HL-60 (cell line): Measurements from ENCODE around the gene SPATA16.

Experiments used
- DNase-seq, 2 experiments: peaks; one replicate each; pipeline ENCODE4 v3.0.0-alpha.2; 2010 to 2020; ENCODE audit warnings: low read depth in 1 of 2, low spot score in 1 of 2
- H3K27ac ChIP-seq: fragments of 250-450 bp; sonication (Bioruptor Pico); replicated peaks from 2 replicates; pipeline ENCODE4 v1.5.1; 2020; ENCODE audit warnings: mild to moderate bottlenecking, moderate library complexity
- H3K27me3 ChIP-seq: fragments of 250-450 bp; sonication (Bioruptor Pico); 2 replicates; pipeline ENCODE4 v1.5.1; 2021; ENCODE audit warnings: mild to moderate bottlenecking, moderate library complexity; ENCODE audit not compliant: insufficient read depth, poor library complexity, severe bottlenecking
- H3K4me3 ChIP-seq: replicated peaks from 2 replicates; pipeline ENCODE4 v1.5.1; 2011; ENCODE audit warnings: mild to moderate bottlenecking, control low read depth, low read length; ENCODE audit not compliant: insufficient read depth
- GABPA ChIP-seq: IDR thresholded peaks from 2 replicates; pipeline ENCODE4 v1.6.1; 2012; ENCODE audit warnings: low read depth
- POLR2AphosphoS5 ChIP-seq: IDR thresholded peaks from 2 replicates; pipeline ENCODE4 v1.6.1; 2012; ENCODE audit warnings: low read depth
- REST ChIP-seq: IDR thresholded peaks from 2 replicates; pipeline ENCODE4 v1.6.1; 2012; ENCODE audit warnings: low read depth; ENCODE audit not compliant: insufficient replicate concordance
- SPI1 ChIP-seq: IDR thresholded peaks from 2 replicates; pipeline ENCODE4 v1.6.1; 2012; ENCODE audit warnings: low read depth, mild to moderate bottlenecking, borderline replicate concordance
- TF ChIP-seq, protein P1 (sequence below): IDR thresholded peaks from one replicate; pipeline ENCODE4 v1.5.1; 2011; ENCODE audit warnings: low read length, control low read depth, inconsistent platforms; ENCODE audit not compliant: insufficient read depth

SPATA16 gene

GRCh38 chr3:173098959-173099358 lies 42.1 kb downstream of the SPATA16 start:
- DNase-seq = no peak
- TF ChIP-seq REST = no peak
- TF ChIP-seq, protein P1, sequence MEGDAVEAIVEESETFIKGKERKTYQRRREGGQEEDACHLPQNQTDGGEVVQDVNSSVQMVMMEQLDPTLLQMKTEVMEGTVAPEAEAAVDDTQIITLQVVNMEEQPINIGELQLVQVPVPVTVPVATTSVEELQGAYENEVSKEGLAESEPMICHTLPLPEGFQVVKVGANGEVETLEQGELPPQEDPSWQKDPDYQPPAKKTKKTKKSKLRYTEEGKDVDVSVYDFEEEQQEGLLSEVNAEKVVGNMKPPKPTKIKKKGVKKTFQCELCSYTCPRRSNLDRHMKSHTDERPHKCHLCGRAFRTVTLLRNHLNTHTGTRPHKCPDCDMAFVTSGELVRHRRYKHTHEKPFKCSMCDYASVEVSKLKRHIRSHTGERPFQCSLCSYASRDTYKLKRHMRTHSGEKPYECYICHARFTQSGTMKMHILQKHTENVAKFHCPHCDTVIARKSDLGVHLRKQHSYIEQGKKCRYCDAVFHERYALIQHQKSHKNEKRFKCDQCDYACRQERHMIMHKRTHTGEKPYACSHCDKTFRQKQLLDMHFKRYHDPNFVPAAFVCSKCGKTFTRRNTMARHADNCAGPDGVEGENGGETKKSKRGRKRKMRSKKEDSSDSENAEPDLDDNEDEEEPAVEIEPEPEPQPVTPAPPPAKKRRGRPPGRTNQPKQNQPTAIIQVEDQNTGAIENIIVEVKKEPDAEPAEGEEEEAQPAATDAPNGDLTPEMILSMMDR = no peak
- no peak for TF ChIP-seq POLR2AphosphoS5
- no peak for TF ChIP-seq GABPA
- no peak for TF ChIP-seq SPI1
- Histone ChIP-seq H3K27ac (no peak overlapping the region), H3K4me3 (no peak overlapping the region), H3K27me3 (no peaks in the 10 kb centered on the region)

DNA sequence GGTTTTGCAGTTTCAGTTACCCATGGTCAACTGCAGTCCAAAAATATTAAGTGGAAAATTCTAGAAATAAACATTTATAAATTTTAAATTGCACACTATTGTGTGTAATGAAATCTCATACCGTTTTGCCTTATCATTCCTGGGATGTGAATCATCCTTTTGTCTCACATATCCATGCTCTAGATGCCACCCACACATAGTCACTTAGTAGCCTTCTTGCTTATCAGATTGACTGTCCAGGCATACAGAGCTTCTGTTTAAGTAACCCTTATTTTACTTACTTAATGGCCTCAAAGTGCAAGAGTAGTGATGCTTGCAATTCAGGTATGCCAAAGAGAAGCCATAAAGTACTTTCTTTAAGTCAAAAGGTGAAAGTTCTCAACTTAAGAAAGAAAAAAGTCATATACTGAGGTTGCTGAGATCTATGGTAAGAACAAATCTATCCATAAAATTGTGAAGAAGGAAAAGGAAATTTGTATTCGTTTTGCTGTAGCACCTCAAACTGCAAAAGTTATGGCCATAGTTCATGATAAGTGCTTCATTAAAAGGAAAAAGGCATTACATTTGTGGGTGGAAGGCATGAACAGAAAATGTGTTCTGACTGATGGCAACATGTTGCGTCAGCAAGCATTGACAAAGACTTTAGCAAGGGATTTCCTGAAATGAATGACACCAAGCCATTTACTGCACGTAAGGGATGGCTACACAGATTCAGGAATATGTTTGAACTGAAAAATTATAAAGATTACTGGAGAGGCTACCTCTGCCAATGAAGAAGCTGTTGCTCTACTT lies 43.8 kb downstream of the SPATA16 start:
- TF ChIP-seq REST (no peak), SPI1 (no peak), POLR2AphosphoS5 (no peak)
- no peaks in the 10 kb centered on the region for H3K27me3 ChIP-seq
- no peak for DNase-seq
- no peak overlapping the region for H3K4me3 ChIP-seq
- no peak overlapping the region for H3K27ac ChIP-seq

- H3K27me3 ChIP-seq = no peaks in the 10 kb centered on the region
- TF ChIP-seq POLR2AphosphoS5 (no peak), GABPA (no peak), REST (no peak), SPI1 (no peak)
- TF ChIP-seq, protein P1 = no peak
- H3K4me3 ChIP-seq = no peak overlapping the region
- H3K27ac ChIP-seq = no peak overlapping the region
- DNase-seq = no peak
Measured at GRCh38 chr3:173096140-173096539, 44.9 kb downstream of the SPATA16 start.
